MM.1S (cell line): ENCODE measurements around the gene GPC4.

Experiments
- EZH2 ChIP-seq: fragments of 300-600 bp; sonication (generic); optimal IDR thresholded peaks from 2 replicates; pipeline ENCODE3; 2017; ENCODE audit warnings: low read depth, mild to moderate bottlenecking, antibody characterized with exemption, low read length, mixed read lengths
- EZH2phosphoT487 ChIP-seq: fragments of 300-600 bp; sonication (generic); IDR thresholded peaks from 2 replicates; pipeline ENCODE4 v1.6.1; 2018; ENCODE audit warnings: antibody characterized with exemption, low read length
- TF ChIP-seq, protein P1 (sequence below): fragments of 300-600 bp; sonication (generic); IDR thresholded peaks from 2 replicates; pipeline ENCODE4 v1.5.1; 2016; ENCODE audit warnings: antibody characterized with exemption, low read length, mixed read lengths

DNA sequence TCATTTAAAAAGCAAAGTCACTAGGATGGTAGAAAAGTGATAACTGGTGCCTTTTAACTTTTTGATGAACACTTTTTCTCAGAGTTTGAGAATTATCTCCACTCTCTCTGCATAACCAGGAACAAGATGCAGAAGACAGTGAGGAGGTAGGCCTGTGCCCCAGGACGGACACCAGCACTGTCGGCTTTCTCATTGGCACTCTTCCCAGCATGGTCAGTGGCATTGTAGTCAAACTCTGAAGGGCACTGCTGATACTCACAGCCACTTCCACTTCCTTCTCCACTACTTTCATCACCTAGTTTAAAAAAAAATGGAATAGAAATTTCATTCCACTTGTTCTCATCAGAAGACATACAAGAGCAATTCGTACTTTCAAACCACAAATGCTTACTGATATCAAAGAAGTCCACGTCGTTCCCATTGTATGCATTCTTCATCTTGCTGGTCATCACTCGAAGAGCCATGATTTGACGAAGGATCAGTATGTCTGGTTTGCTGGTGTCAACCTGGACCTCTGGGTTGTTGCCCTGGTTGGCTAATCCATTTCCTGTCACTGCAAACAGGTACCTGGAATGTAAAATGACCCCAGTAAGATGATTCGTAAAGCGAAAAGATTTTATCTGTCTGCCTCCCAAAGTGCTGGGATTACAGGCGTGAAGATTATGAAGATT is 112.4 kb downstream of the GPC4 start:
- TF ChIP-seq EZH2phosphoT487 = no peak
- TF ChIP-seq EZH2 = no peak
- TF ChIP-seq, protein P1, sequence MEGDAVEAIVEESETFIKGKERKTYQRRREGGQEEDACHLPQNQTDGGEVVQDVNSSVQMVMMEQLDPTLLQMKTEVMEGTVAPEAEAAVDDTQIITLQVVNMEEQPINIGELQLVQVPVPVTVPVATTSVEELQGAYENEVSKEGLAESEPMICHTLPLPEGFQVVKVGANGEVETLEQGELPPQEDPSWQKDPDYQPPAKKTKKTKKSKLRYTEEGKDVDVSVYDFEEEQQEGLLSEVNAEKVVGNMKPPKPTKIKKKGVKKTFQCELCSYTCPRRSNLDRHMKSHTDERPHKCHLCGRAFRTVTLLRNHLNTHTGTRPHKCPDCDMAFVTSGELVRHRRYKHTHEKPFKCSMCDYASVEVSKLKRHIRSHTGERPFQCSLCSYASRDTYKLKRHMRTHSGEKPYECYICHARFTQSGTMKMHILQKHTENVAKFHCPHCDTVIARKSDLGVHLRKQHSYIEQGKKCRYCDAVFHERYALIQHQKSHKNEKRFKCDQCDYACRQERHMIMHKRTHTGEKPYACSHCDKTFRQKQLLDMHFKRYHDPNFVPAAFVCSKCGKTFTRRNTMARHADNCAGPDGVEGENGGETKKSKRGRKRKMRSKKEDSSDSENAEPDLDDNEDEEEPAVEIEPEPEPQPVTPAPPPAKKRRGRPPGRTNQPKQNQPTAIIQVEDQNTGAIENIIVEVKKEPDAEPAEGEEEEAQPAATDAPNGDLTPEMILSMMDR = no peak
